NT2/D1 (cell line): Measurements from ENCODE around the gene ZNF710.

ENCODE experiments used
- SUZ12 ChIP-seq: IDR thresholded peaks from 2 replicates; pipeline ENCODE4 v1.6.1; 2011; ENCODE audit not compliant: insufficient read length, insufficient read depth; ENCODE audit errors: extremely low read depth
- YY1 ChIP-seq: IDR thresholded peaks from 2 replicates; pipeline ENCODE4 v1.6.1; 2011; ENCODE audit not compliant: insufficient read length, insufficient read depth
- ZNF274 ChIP-seq: IDR thresholded peaks from 2 replicates; pipeline ENCODE4 v1.6.1; 2011; ENCODE audit warnings: mild to moderate bottlenecking, low read depth, low read length

DNA sequence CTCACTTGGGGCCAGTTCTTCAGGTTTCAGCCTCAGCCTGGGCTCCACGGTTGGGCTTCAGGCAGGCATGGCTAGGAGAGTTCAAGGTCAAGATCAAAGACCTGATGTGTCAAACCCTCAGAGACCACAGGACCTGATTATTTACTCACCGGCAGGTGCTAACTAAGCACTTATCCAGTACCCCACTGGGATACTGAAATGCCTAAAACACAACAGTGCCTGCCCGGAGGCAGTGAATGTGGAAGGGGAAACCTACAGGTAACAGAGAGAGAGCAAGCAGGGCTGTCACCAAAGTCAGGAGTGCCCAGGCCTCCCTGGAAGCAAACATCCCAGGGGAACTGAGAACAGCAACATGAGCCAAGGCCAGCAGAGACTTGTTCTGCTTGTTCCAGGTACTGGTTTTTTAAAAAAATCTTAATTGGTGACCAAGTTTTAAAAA lies 94.4 kb downstream of the ZNF710 start:
- TF ChIP-seq SUZ12 (no peak), YY1 (no peak), ZNF274 (no peak)
